IPS DF 6.9 (cell line): ENCODE measurements around the gene ABHD17C.
"Not testable (repeated sequence)": the region's sequence is repeated elsewhere in the genome, so short reads cannot be mapped to it uniquely, and the experiment has no call there.

ENCODE experiments used
- DNase-seq: peaks from one replicate; pipeline ENCODE4 v3.0.0-alpha.2; 2013; ENCODE audit warnings: low read depth, low spot score
- H3K27ac ChIP-seq: one replicate; pipeline ENCODE4 v1.5.1; 2013; ENCODE audit warnings: low read length, control low read depth
- H3K27me3 ChIP-seq: 2 replicates; pipeline ENCODE4 v1.6.1; 2013; ENCODE audit warnings: mild to moderate bottlenecking, low read length; ENCODE audit not compliant: control insufficient read depth, insufficient read depth
- H3K36me3 ChIP-seq: 2 replicates; pipeline ENCODE4 v1.6.1; 2013; ENCODE audit warnings: low read length; ENCODE audit not compliant: control insufficient read depth, insufficient read depth
- H3K4me1 ChIP-seq: 2 replicates; pipeline ENCODE4 v1.6.1; 2013; ENCODE audit warnings: low read length; ENCODE audit not compliant: control insufficient read depth, insufficient read depth
- H3K4me3 ChIP-seq: 2 replicates; pipeline ENCODE4 v1.5.1; 2013; ENCODE audit warnings: mild to moderate bottlenecking, low read length
- H3K9me3 ChIP-seq: 2 replicates; pipeline ENCODE4 v1.6.1; 2013; ENCODE audit warnings: low read length, inconsistent platforms; ENCODE audit not compliant: control insufficient read depth, insufficient read depth
- WGBS: extraction: QIAGEN DNeasy Blood & Tissue Kit; methylation state at CpG from one replicate; pipeline ENCODE4 v1.1.7; 2013; ENCODE audit warnings: mixed read lengths, missing lambda C conversion rate; ENCODE audit not compliant: insufficient read length, insufficient coverage; 5-methylcytosine and 5-hydroxymethylcytosine counted together

The ABHD17C gene

DNA sequence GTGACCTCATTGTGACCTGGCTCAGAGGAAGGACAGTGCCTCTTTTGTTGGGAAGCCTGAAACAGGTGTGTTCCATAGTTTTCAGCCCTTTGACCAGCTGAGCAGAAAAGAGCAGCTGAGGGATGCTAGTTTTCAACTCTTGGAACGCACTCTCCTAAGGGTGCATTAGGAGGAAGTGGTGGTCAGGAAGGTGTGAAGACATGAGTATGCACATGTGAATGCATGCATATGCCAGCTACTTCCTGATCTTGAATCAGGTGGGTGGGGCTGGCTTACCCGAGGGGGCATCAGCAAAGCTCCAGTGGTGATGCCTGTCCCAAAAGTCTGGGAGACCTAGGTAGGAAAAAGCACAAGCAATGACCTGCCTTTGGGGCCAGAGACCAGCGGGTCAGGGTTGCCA is 60.8 kb downstream of the ABHD17C start:
- H3K4me1 ChIP-seq = peaks cover 3% of the 10 kb centered on the region; the same call in 1 of the 2 replicates
- H3K36me3 ChIP-seq = no peaks in the 10 kb centered on the region
- H3K27ac ChIP-seq = no peak overlapping the region
- H3K27me3 ChIP-seq = no peaks in the 10 kb centered on the region
- no peak for DNase-seq
- WGBS = no CpG with 5 or more reads among the region's 3 CpGs
- H3K9me3 ChIP-seq = no peaks in the 10 kb centered on the region
- H3K4me3 ChIP-seq = no peak overlapping the region

DNA sequence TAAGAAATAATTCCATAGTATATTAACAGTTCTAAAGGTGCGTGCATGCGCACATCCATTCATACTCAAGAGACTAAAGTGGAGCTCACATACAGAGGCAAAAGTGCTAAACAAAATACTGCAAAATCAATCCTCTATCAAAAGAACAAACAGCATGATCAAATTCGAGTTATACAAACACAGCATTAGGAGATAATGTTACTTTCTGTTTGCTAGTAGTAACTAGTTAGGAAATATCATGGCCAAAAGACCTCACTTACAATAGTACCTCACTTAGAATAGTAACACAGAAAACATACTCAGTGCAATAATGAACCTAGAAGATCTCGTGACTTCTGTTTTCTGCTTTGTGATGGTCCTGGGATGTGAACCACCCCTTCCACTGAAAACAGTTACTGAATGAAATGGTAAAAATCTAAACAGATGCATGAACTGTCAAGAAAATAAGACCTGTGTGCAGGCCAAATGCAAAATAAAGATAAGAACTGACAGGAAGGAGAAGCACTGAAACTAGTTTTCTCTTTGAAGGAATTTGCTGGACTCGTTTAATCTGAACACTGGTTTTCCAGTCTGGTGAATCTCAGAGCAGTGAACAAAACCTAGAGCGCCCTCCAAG is 63.1 kb downstream of the ABHD17C start:
- no CpG with 5 or more reads among the region's 6 CpGs for WGBS
- H3K27me3 ChIP-seq = no peaks in the 10 kb centered on the region
- H3K27ac ChIP-seq = no peak overlapping the region
- H3K36me3 ChIP-seq = no peaks in the 10 kb centered on the region
- no peaks in the 10 kb centered on the region for H3K9me3 ChIP-seq
- peaks cover 3% of the 10 kb centered on the region; the same call in 1 of the 2 replicates for H3K4me1 ChIP-seq
- H3K4me3 ChIP-seq = no peak overlapping the region
- no peak for DNase-seq

DNA sequence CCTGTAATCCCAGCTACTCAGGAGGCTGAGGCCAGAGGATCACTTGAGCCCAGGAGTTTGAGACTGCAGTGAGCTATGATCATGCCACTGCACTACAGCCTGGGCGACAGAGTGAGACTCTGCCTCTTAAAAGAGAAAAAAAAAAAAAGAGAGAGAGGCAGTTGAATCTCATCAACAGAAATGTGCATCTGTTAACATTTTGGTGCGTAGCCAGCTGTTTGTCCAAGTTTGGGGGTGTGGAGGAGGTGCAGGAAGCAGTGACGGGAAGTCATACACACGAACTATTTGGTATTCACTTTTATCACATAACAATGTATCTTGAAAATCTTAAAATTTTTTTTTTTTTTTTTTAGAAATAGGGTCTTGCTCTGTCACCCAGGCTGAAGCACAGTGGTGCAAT is 65.8 kb downstream of the ABHD17C start:
- H3K27me3 ChIP-seq = no peaks in the 10 kb centered on the region
- no peak overlapping the region for H3K27ac ChIP-seq
- no peak for DNase-seq
- H3K4me3 ChIP-seq = no peak overlapping the region
- WGBS = no CpG with 5 or more reads among the region's 4 CpGs
- no peaks in the 10 kb centered on the region for H3K9me3 ChIP-seq
- H3K36me3 ChIP-seq = no peaks in the 10 kb centered on the region
- peaks cover 1% of the 10 kb centered on the region; the same call in 1 of the 2 replicates for H3K4me1 ChIP-seq

DNA sequence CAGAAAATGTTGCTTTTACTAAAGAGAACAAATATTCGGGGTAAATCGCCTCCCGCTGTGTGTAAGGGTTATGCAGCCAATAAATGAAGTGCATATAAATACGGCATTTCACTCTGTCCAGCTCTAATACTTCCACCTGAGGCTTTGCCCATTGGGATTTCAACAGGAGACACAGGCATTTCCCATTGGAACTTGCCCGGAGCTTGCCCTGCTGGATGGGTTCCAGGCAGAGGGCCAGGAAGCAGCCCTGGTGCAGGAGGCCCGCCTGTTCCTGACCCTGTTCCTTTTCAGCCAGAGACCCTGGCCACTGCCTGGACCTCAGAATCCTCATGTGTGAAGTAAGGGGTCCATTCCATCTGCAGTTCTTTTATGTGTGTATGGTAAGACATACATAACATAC is 66.6 kb downstream of the ABHD17C start:
- WGBS = no CpG with 5 or more reads among the region's 6 CpGs
- Histone ChIP-seq H3K36me3 (no peaks in the 10 kb centered on the region), H3K27me3 (no peaks in the 10 kb centered on the region), H3K4me3 (no peak overlapping the region), H3K9me3 (no peaks in the 10 kb centered on the region), H3K27ac (no peak overlapping the region), H3K4me1 (no peaks in the 10 kb centered on the region)
- no peak for DNase-seq

DNA sequence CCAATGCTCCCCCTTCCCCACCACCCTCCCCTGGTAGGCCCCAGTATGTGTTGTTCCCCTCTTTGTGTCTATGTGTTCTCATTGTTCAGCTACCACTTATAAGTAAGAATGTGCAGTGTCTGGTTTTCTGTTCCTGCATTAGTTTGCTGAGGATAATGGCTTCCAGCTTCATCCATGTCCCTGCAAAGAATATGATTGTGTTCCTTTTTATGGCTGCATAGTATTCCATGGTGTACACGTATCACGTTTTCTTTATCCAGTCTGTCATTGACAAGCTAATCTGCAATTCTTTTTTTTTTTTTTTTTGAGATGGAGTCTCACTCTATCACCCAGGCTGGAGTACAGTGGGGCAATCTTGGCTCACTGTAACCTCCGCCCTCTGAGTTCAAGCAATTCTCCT is 68.1 kb downstream of the ABHD17C start:
- WGBS = no CpG with 5 or more reads among the region's 3 CpGs
- H3K36me3 ChIP-seq, H3K4me1 ChIP-seq: not testable (repeated sequence)

DNA sequence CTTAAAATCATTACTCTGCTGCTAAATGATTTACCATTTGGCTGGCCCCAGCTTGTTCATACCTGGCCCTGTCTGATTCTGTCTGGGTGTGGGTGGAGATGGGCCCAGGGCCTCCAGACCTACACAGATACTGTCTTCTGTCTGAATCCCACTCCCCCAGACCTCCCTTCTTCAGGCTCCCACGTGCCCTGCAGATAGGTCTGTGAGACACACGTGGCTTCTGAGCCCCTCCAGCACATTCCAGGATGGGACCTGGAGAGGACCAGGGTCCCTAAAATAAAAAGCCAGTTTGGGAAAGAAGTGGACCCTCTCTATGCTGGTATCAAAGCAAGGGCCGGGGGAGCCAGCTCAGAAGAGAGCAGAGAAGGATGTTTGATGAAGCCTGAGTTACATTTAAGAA is 69.4 kb downstream of the ABHD17C start:
- H3K4me1 ChIP-seq = no peaks in the 10 kb centered on the region
- H3K9me3 ChIP-seq = no peaks in the 10 kb centered on the region
- no peaks in the 10 kb centered on the region for H3K27me3 ChIP-seq
- H3K27ac ChIP-seq = no peak overlapping the region
- no peaks in the 10 kb centered on the region for H3K36me3 ChIP-seq
- H3K4me3 ChIP-seq = no peak overlapping the region
- no peak for DNase-seq
- no CpG with 5 or more reads among the region's 3 CpGs for WGBS

More for the DNA sequence above, 68.1 kb downstream of the ABHD17C start:
- not testable (repeated sequence) for H3K27ac ChIP-seq, DNase-seq, H3K9me3 ChIP-seq, H3K4me3 ChIP-seq, H3K27me3 ChIP-seq

- Histone ChIP-seq H3K4me3 (no peak overlapping the region), H3K4me1 (no peaks in the 10 kb centered on the region), H3K27ac (no peak overlapping the region), H3K27me3 (no peaks in the 10 kb centered on the region), H3K9me3 (no peaks in the 10 kb centered on the region), H3K36me3 (no peaks in the 10 kb centered on the region)
- WGBS = no CpG with 5 or more reads among the region's 3 CpGs
- no peak for DNase-seq
Observed at GRCh38 chr15:80766275-80766674, 71.2 kb downstream of the ABHD17C start.

DNA sequence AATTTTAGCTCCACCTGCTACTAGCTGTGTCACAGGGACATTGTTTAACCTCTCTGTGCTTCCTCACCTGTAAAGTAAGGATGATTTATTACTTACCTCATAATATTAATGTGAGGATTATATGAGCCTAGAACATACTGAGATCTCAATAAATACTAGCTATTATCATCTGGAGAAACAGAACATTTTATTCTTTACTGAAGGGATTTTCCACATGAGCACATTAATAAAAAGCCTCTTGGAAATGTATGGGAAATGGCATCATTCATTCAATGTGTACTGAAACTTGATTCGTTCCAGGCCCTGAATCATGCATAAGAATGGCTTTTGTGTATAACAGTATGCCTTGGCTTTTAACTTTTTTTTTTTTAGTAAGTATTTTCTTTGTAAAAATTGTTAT is 73.0 kb downstream of the ABHD17C start:
- H3K4me1 ChIP-seq = no peaks in the 10 kb centered on the region
- H3K27me3 ChIP-seq = no peaks in the 10 kb centered on the region
- no peak overlapping the region for H3K27ac ChIP-seq
- no peaks in the 10 kb centered on the region for H3K36me3 ChIP-seq
- WGBS = no CpG with 5 or more reads among the region's 1 CpG
- DNase-seq = no peak
- H3K4me3 ChIP-seq = no peak overlapping the region
- H3K9me3 ChIP-seq = no peaks in the 10 kb centered on the region

GRCh38 chr15:80769153-80769828 is 74.2 kb downstream of the ABHD17C start:
- WGBS = no CpG with 5 or more reads among the region's 7 CpGs
- DNase-seq = no peak

GRCh38 chr15:80769829-80770705 is 75.0 kb downstream of the ABHD17C start:
- Histone ChIP-seq H3K27ac (no peak overlapping the region), H3K4me1 (no peaks in the 10 kb centered on the region)
- DNase-seq = no peak

More at GRCh38 chr15:80769153-80769828, 74.2 kb downstream of the ABHD17C start:
- H3K9me3 ChIP-seq = no peaks in the 10 kb centered on the region
- H3K4me3 ChIP-seq = no peak overlapping the region
- no peaks in the 10 kb centered on the region for H3K36me3 ChIP-seq
- no peaks in the 10 kb centered on the region for H3K27me3 ChIP-seq
- H3K27ac ChIP-seq = no peak overlapping the region
- H3K4me1 ChIP-seq = no peaks in the 10 kb centered on the region

More at GRCh38 chr15:80769829-80770705, 75.0 kb downstream of the ABHD17C start:
- H3K27me3 ChIP-seq = no peaks in the 10 kb centered on the region
- no CpG with 5 or more reads among the region's 7 CpGs for WGBS
- no peak overlapping the region for H3K4me3 ChIP-seq
- no peaks in the 10 kb centered on the region for H3K9me3 ChIP-seq
- H3K36me3 ChIP-seq = no peaks in the 10 kb centered on the region
